HL-60/S4 treated with retinoic acid at 250 ng/mL for 4 days and 3 days (cell line): Measurements from ENCODE around the gene FN3K.
"Not testable (repeated sequence)": the region's sequence is repeated elsewhere in the genome, so short reads cannot be mapped to it uniquely, and the experiment has no call there.

ENCODE experiments used
- in situ Hi-C: fragments of 300-500 bp; cut with MboI; formaldehyde crosslinking; loops from 2 replicates; pipeline ENCODE4 v1.7.0; 2022; ENCODE audit warnings: low sequenced_read_pairs

The FN3K gene

GRCh38 chr17:82772026-82772425 is 36.6 kb downstream of the FN3K start:
- in situ Hi-C loops, result no loop called here

- in situ Hi-C loops, result not testable (repeated sequence)
Observed at GRCh38 chr17:82774456-82774855, 39.0 kb downstream of the FN3K start.

GRCh38 chr17:82775001-82775823 is 39.8 kb downstream of the FN3K start:
- in situ Hi-C loops, result no loop called here

GRCh38 chr17:82776454-82776853 is 41.0 kb downstream of the FN3K start:
- in situ Hi-C loops, result no loop called here

- in situ Hi-C loops, result not testable (repeated sequence)
Observed at GRCh38 chr17:82777778-82778375, 42.5 kb downstream of the FN3K start.

GRCh38 chr17:82779541-82779940 is 44.1 kb downstream of the FN3K start:
- in situ Hi-C loops, result no loop called here

- in situ Hi-C loops, result no loop called here
Observed at GRCh38 chr17:82780195-82780594, 44.8 kb downstream of the FN3K start.

- in situ Hi-C loops, result no loop called here
Observed at GRCh38 chr17:82780971-82781893, 45.8 kb downstream of the FN3K start.

- in situ Hi-C loops, result no loop called here
Observed at GRCh38 chr17:82781894-82782274, 46.5 kb downstream of the FN3K start.

- in situ Hi-C loops, result no loop called here
Observed at GRCh38 chr17:82782657-82783207, 47.3 kb downstream of the FN3K start.

- in situ Hi-C loops, result no loop called here
Observed at GRCh38 chr17:82783498-82783897, 48.1 kb downstream of the FN3K start.

- in situ Hi-C loops, result not testable (repeated sequence)
Observed at GRCh38 chr17:82785581-82785980, 50.2 kb downstream of the FN3K start.

- in situ Hi-C loops, result no loop called here
Observed at GRCh38 chr17:82786427-82786826, 51.0 kb downstream of the FN3K start.

- in situ Hi-C loops, result no loop called here
Observed at GRCh38 chr17:82787081-82787848, 51.9 kb downstream of the FN3K start.

- in situ Hi-C loops, result no loop called here
Observed at GRCh38 chr17:82788206-82789001, 53.0 kb downstream of the FN3K start.

GRCh38 chr17:82789051-82789592 is 53.7 kb downstream of the FN3K start:
- in situ Hi-C loops, result no loop called here

- in situ Hi-C loops, result no loop called here
Observed at GRCh38 chr17:82789806-82790205, 54.4 kb downstream of the FN3K start.

GRCh38 chr17:82790391-82790790 is 55.0 kb downstream of the FN3K start:
- in situ Hi-C loops, result no loop called here

- in situ Hi-C loops, result no loop called here
Observed at GRCh38 chr17:82791532-82791931, 56.1 kb downstream of the FN3K start.
